CD14-positive monocyte (primary cell): Measurements from ENCODE around the gene SPRR4. TPM values are rescaled to one million over a fixed set of nuclear protein-coding genes. Genes with fewer than 3 reads are reported as not detected.
A peak's percentile ranks its signal among the peaks of the same experiment; 100 is the strongest.

Source experiments
- DNase-seq, 3 donors: peaks; one replicate each; pipeline ENCODE4 v3.0.0-alpha.2; 2011 to 2022
- H2AFZ ChIP-seq: 2 replicates; pipeline ENCODE4 v1.6.0; 2012; ENCODE audit warnings: mild to moderate bottlenecking, low read depth, low read length, inconsistent platforms; ENCODE audit not compliant: insufficient read depth, poor library complexity, severe bottlenecking
- H3K27ac ChIP-seq, 2 donors: 1 replicate in 1 of 2; 2 replicates in 1 of 2; pipeline ENCODE4 v1.5.1; 2012 to 2013; ENCODE audit warnings: low read length in 2 of 2, control low read depth in 1 of 2, inconsistent platforms in 1 of 2, low read depth in 1 of 2, mild to moderate bottlenecking in 1 of 2
- H3K27me3 ChIP-seq, 2 donors: one replicate each; pipeline versions ENCODE4 v1.6.0 to v1.6.1; 2011 to 2013; ENCODE audit warnings: low read length in 2 of 2; ENCODE audit not compliant: control insufficient read depth in 2 of 2, insufficient read depth in 2 of 2
- H3K36me3 ChIP-seq, 2 donors: replicated peaks in 1 of 2; 1 replicate in 1 of 2; 2 replicates in 1 of 2; pipeline versions ENCODE4 v1.5.1 to v1.6.1; 2012 to 2013; ENCODE audit warnings: low read length in 2 of 2, control low read depth in 1 of 2, inconsistent platforms in 1 of 2, mild to moderate bottlenecking in 1 of 2; ENCODE audit not compliant: insufficient read depth in 2 of 2, control insufficient read depth in 1 of 2
- H3K4me1 ChIP-seq, 2 donors: 1 replicate in 1 of 2; 2 replicates in 1 of 2; pipeline versions ENCODE4 v1.5.1 to v1.6.1; 2012 to 2013; ENCODE audit warnings: low read length in 2 of 2, control low read depth in 1 of 2, inconsistent platforms in 1 of 2, mild to moderate bottlenecking in 1 of 2, moderate library complexity in 1 of 2; ENCODE audit not compliant: insufficient read depth in 2 of 2, control insufficient read depth in 1 of 2
- H3K4me2 ChIP-seq: replicated peaks from 2 replicates; pipeline ENCODE3; 2012; ENCODE audit warnings: low read length, moderate library complexity, mild to moderate bottlenecking; ENCODE audit not compliant: poor library complexity, severe bottlenecking; ENCODE audit errors: extremely low read depth
- H3K4me3 ChIP-seq, 3 experiments: fragments of 200-600 bp in 1 of 3; sonication (generic) in 1 of 3; replicated peaks in 1 of 3; 1 replicate in 2 of 3; 2 replicates in 1 of 3; pipeline ENCODE4 v1.5.1; 2011 to 2013; ENCODE audit warnings: low read length in 3 of 3, mild to moderate bottlenecking in 3 of 3, control low read depth in 2 of 3, low read depth in 2 of 3, inconsistent platforms in 1 of 3, moderate library complexity in 1 of 3
- H3K79me2 ChIP-seq: 2 replicates; pipeline ENCODE4 v1.6.0; 2012; ENCODE audit warnings: mild to moderate bottlenecking, control low read depth, inconsistent platforms, low read length, moderate library complexity; ENCODE audit not compliant: insufficient read depth
- H3K9ac ChIP-seq: 2 replicates; pipeline ENCODE4 v1.6.0; 2017; ENCODE audit warnings: low read length, mild to moderate bottlenecking; ENCODE audit not compliant: insufficient read depth, poor library complexity, severe bottlenecking
- H3K9me3 ChIP-seq, 2 donors: replicated peaks in 1 of 2; 1 replicate in 1 of 2; 2 replicates in 1 of 2; pipeline versions ENCODE4 v1.5.1 to v1.6.1; 2012 to 2013; ENCODE audit warnings: low read length in 2 of 2, control low read depth in 1 of 2; ENCODE audit not compliant: control insufficient read depth in 1 of 2, insufficient read depth in 1 of 2
- H4K20me1 ChIP-seq: 2 replicates; pipeline ENCODE4 v1.6.0; 2012; ENCODE audit warnings: mild to moderate bottlenecking, low read length, control low read depth, moderate library complexity; ENCODE audit not compliant: insufficient read depth
- H3K27ac Mint-ChIP-seq, 7 donors: one replicate each; pipeline ENCODE4 v1.8.0; 2020; ENCODE audit warnings: mild to moderate bottlenecking in 7 of 7, mixed read lengths in 7 of 7, moderate library complexity in 6 of 7, inconsistent platforms in 2 of 7
- H3K27me3 Mint-ChIP-seq, 3 donors: one replicate each; pipeline ENCODE4 v1.8.0; 2021 to 2022; ENCODE audit warnings: low read depth in 3 of 3, mild to moderate bottlenecking in 3 of 3, mixed read lengths in 3 of 3, moderate library complexity in 3 of 3, inconsistent platforms in 1 of 3
- H3K36me3 Mint-ChIP-seq, 2 donors: one replicate each; pipeline ENCODE4 v1.8.0; 2020; ENCODE audit warnings: mixed read lengths in 2 of 2, inconsistent platforms in 1 of 2, mild to moderate bottlenecking in 1 of 2
- H3K4me1 Mint-ChIP-seq: one replicate; pipeline ENCODE4 v1.8.0; 2020; ENCODE audit warnings: mild to moderate bottlenecking, mixed read lengths
- H3K4me3 Mint-ChIP-seq, 2 donors: one replicate each; pipeline ENCODE4 v1.8.0; 2020; ENCODE audit warnings: mild to moderate bottlenecking in 2 of 2, mixed read lengths in 2 of 2, moderate library complexity in 1 of 2
- H3K9me3 Mint-ChIP-seq, 7 donors: one replicate each; pipeline ENCODE4 v1.8.0; 2020 to 2022; ENCODE audit warnings: mixed read lengths in 7 of 7, mild to moderate bottlenecking in 6 of 7, moderate library complexity in 6 of 7, inconsistent platforms in 2 of 7
- CTCF ChIP-seq: fragments of 200-600 bp; IDR thresholded peaks from one replicate; pipeline ENCODE4 v1.8.0; 2022; ENCODE audit warnings: antibody characterized with exemption, mild to moderate bottlenecking
- WGBS: methylation state at CpG from one replicate; pipeline ENCODE4 v1.1.5; 2013; ENCODE audit warnings: missing lambda C conversion rate; ENCODE audit not compliant: insufficient coverage; 5-methylcytosine and 5-hydroxymethylcytosine counted together
- intact Hi-C, 2 donors: fragments of 100-400 bp; cut with micrococcal nuclease; formaldehyde crosslinking; loops; one replicate each; pipeline versions ENCODE4 v1.15.0 to v1.15.1; 2023
- polyA plus RNA-seq, 3 donors: library from polyadenylated mRNA; depleted of rRNA in 1 of 3; unstranded in 2 of 3; stranded (reverse) in 1 of 3; fragments of 300-500 nt in 2 of 3; fragments of >200 nt in 1 of 3; fragmentation: Illumina TruSeq in 2 of 3; gene quantifications; 1 replicate in 2 of 3; 2 replicates in 1 of 3; pipeline ENCODE4 v1.2.3, GENCODE V29; 2012 to 2021

The SPRR4 gene
- polyA plus RNA-seq, 3 donors = not detected

GRCh38 chr1:152959801-152960451, 10.5 kb upstream of the SPRR4 start:
- H3K4me3 Mint-ChIP-seq = no peak overlapping the region
- no peak overlapping the region for H3K27ac ChIP-seq
- H3K4me2 ChIP-seq = no peak overlapping the region
- no peaks in the 10 kb centered on the region for H4K20me1 ChIP-seq
- H3K79me2 ChIP-seq = no peaks in the 10 kb centered on the region
- H3K4me3 ChIP-seq = no peak overlapping the region
- intact Hi-C loops = no loop called here
- H3K4me1 Mint-ChIP-seq = no peaks in the 10 kb centered on the region
- no peaks in the 10 kb centered on the region for H3K4me1 ChIP-seq
- H3K36me3 ChIP-seq = no peaks in the 10 kb centered on the region
- H3K9me3 Mint-ChIP-seq = peaks cover 0 to 2% (median 0%) of the 10 kb centered on the region in 7 donors
- no peaks in the 10 kb centered on the region for H3K9me3 ChIP-seq
- no peaks in the 10 kb centered on the region for H3K27me3 ChIP-seq
- H3K9ac ChIP-seq = no peak overlapping the region
- H3K27ac Mint-ChIP-seq = peak overlapping the region in 1 of 7 donors; percentile 45
- no peaks in the 10 kb centered on the region for H3K36me3 Mint-ChIP-seq
- H2AFZ ChIP-seq = no peak overlapping the region
- peaks cover 1 to 9% (median 4%) of the 10 kb centered on the region in 3 donors for H3K27me3 Mint-ChIP-seq
- DNase-seq = no peak
- 94% methylated on average over 9 of the region's 10 CpGs for WGBS
- no peak for TF ChIP-seq CTCF

GRCh38 chr1:152960452-152961044, 9.9 kb upstream of the SPRR4 start:
- Histone ChIP-seq H3K4me3 (no peak overlapping the region), H3K9me3 (no peaks in the 10 kb centered on the region), H2AFZ (no peak overlapping the region), H3K9ac (no peak overlapping the region), H4K20me1 (no peaks in the 10 kb centered on the region), H3K27me3 (no peaks in the 10 kb centered on the region), H3K27ac (no peak overlapping the region), H3K4me2 (no peak overlapping the region), H3K36me3 (no peaks in the 10 kb centered on the region), H3K4me1 (no peaks in the 10 kb centered on the region), H3K79me2 (no peaks in the 10 kb centered on the region)
- intact Hi-C loops = no loop called here
- H3K27ac Mint-ChIP-seq = no peak overlapping the region
- no peak for TF ChIP-seq CTCF
- WGBS = 87% methylated on average over 4 of the region's 10 CpGs
- peaks cover 1 to 12% (median 6%) of the 10 kb centered on the region in 3 donors for H3K27me3 Mint-ChIP-seq
- peaks cover 0 to 2% (median 0%) of the 10 kb centered on the region in 7 donors for H3K9me3 Mint-ChIP-seq
- H3K4me1 Mint-ChIP-seq = no peaks in the 10 kb centered on the region
- no peak overlapping the region for H3K4me3 Mint-ChIP-seq
- no peaks in the 10 kb centered on the region for H3K36me3 Mint-ChIP-seq
- DNase-seq = no peak
